BJ (cell line): ENCODE results near the gene NAIF1. TPM values are rescaled to one million over a fixed set of nuclear protein-coding genes. Genes with fewer than 3 reads are reported as not detected.
A peak's percentile ranks its signal among the peaks of the same experiment; 100 is the strongest.

Source experiments
- CTCF ChIA-PET: fragments of 350-600 bp; formaldehyde crosslinking; extraction: SDS; loops from one replicate; lab custom pipeline; 2021; ENCODE audit warnings: antibody characterized with exemption, inconsistent platforms; lab: Yijun Ruan, JAX
- POLR2A ChIA-PET: fragments of 300-600 bp; sonication (Branson Sonifier 250); formaldehyde crosslinking; extraction: SDS; loops from one replicate; lab custom pipeline; 2021; ENCODE audit warnings: antibody characterized with exemption; lab: Charles Lee
- DNase-seq: peaks from one replicate; pipeline ENCODE4 v3.0.0-alpha.2; 2011; ENCODE audit warnings: low read depth
- H3K27me3 ChIP-seq: 2 replicates; pipeline ENCODE4 v1.6.0; 2011; ENCODE audit warnings: low read length; ENCODE audit not compliant: control insufficient read depth, insufficient read depth
- H3K36me3 ChIP-seq: 2 replicates; pipeline ENCODE4 v1.5.1; 2011; ENCODE audit warnings: low read length; ENCODE audit not compliant: control insufficient read depth, insufficient read depth
- H3K4me3 ChIP-seq: 2 replicates; pipeline ENCODE4 v1.5.1; 2011; ENCODE audit warnings: low read depth, mild to moderate bottlenecking, control low read depth, low read length
- CTCF ChIP-seq: IDR thresholded peaks from 2 replicates; pipeline ENCODE4 v1.5.1; 2011; ENCODE audit warnings: low read depth, mild to moderate bottlenecking, control low read depth, inconsistent platforms, low read length, moderate library complexity; ENCODE audit not compliant: insufficient read depth
- polyA plus RNA-seq: library from polyadenylated mRNA; depleted of rRNA; stranded (reverse); fragments of >200 nt; gene quantifications from 2 replicates; pipeline ENCODE4 v1.2.3, GENCODE V29; 2011

The NAIF1 gene
- polyA plus RNA-seq, 1 experiment, result 10.6 TPM

DNA sequence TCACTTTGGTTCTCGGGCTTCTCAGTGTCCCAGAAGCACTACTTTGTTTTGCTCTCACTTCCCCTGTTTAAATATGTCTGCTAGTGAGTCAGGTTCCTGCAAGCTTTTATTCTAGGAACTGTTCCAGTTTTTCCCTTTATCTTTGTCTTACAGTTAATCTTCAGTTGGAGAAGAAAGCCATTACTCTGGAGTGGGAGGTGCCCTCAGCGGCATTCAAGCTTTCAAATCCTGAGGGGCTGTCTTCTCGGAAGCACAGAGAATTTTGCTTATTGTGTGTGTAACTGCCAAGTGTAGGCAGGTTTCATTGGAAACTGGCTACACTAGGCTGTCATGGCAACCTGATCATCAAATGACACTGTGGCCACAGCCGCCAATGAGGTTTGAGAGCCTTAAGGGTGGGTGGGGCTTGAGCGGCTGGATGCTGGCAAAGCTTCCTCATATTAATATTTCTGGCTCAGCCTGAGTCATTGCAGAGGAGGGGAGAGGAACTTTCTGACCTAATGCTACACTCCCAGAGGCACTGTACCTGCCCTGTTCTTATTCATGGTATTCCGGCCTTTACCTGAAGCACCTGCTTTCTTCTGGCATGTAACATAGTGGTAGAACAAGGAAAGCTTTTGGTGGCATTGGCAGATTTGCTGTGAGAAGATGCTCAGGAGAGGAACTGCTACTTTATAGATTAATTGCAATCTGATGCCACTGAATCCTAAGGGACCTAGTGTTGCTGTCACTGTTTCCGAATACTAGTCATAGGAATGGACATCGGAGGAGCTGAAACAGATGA lies 27.2 kb upstream of the NAIF1 start:
- Histone ChIP-seq H3K36me3 (no peaks in the 10 kb centered on the region), H3K27me3 (no peaks in the 10 kb centered on the region), H3K4me3 (peak overlapping the region; percentile 10)
- TF ChIP-seq CTCF, result no peak
- POLR2A ChIA-PET, result interaction anchor here (0.6 kb wide), 1 partner anchor 406 kb away, joined by 3 read pairs; no protein-coding TSS in a partner anchor
- DNase-seq, result peak; percentile 91
- CTCF ChIA-PET, result interaction anchor here (0.8 to 4.7 kb wide), 5 partner anchors 9 to 151 kb away, joined by 3 to 40 read pairs (median 5); partner anchors contain the start of gene SLC25A25

- Histone ChIP-seq H3K27me3 (no peaks in the 10 kb centered on the region), H3K36me3 (no peaks in the 10 kb centered on the region), H3K4me3 (no peak overlapping the region)
- ChIA-PET CTCF (interaction anchor here (0.8 to 4.7 kb wide), 7 partner anchors 9 to 151 kb away, joined by 3 to 40 read pairs (median 3); no protein-coding TSS in a partner anchor), POLR2A (no interaction called here)
- no peak for TF ChIP-seq CTCF
- no peak for DNase-seq
Measured at GRCh38 chr9:128093011-128093410, 25.9 kb upstream of the NAIF1 start.

GRCh38 chr9:128092199-128092977 lies 25.3 kb upstream of the NAIF1 start:
- Histone ChIP-seq H3K4me3 (peak overlapping the region; percentile 36), H3K36me3 (no peaks in the 10 kb centered on the region), H3K27me3 (no peaks in the 10 kb centered on the region)
- ChIA-PET CTCF (interaction anchor here (0.8 to 4.7 kb wide), 9 partner anchors 8 to 269 kb away, joined by 3 to 40 read pairs (median 3); no protein-coding TSS in a partner anchor), POLR2A (no interaction called here)
- TF ChIP-seq CTCF, result no peak
- DNase-seq, result no peak

GRCh38 chr9:128091571-128091970 lies 24.5 kb upstream of the NAIF1 start:
- H3K27me3 ChIP-seq, result no peaks in the 10 kb centered on the region
- peak overlapping the region; percentile 36 for H3K4me3 ChIP-seq
- DNase-seq, result no peak
- CTCF ChIA-PET, result interaction anchor here (0.7 to 4.7 kb wide), 9 partner anchors 9 to 270 kb away, joined by 3 to 40 read pairs (median 3); no protein-coding TSS in a partner anchor
- POLR2A ChIA-PET, result interaction anchor here (0.6 kb wide), 1 partner anchor 648 kb away, joined by 20 read pairs; no protein-coding TSS in a partner anchor
- H3K36me3 ChIP-seq, result no peaks in the 10 kb centered on the region
- no peak for TF ChIP-seq CTCF
